AG04449 (cell line): ENCODE data around the gene DGUOK.

ENCODE experiments used
- CTCF ChIA-PET: fragments of 350-600 bp; formaldehyde crosslinking; extraction: SDS; loops from one replicate; lab custom pipeline; 2021; ENCODE audit warnings: antibody characterized with exemption; lab: Yijun Ruan, JAX
- POLR2A ChIA-PET: fragments of 400-600, 350-600 bp; formaldehyde crosslinking; extraction: SDS; loops from one replicate; lab custom pipeline; 2020; ENCODE audit warnings: antibody characterized with exemption, inconsistent platforms; lab: Yijun Ruan, JAX
- DNase-seq: peaks from one replicate; pipeline ENCODE4 v3.0.0-alpha.2; 2010; ENCODE audit warnings: low read depth, low spot score
- H3K4me3 ChIP-seq: 2 replicates; pipeline ENCODE4 v1.5.1; 2011; ENCODE audit warnings: low read depth, mild to moderate bottlenecking, control low read depth, low read length
- TF ChIP-seq, protein P1 (sequence below): IDR thresholded peaks from one replicate; pipeline ENCODE4 v1.5.1; 2011; ENCODE audit warnings: mild to moderate bottlenecking, moderate library complexity, low read length, control low read depth, inconsistent platforms; ENCODE audit not compliant: insufficient read depth; ENCODE audit errors: missing control alignments

The DGUOK gene

GRCh38 chr2:73927344-73927743 is 664 bp downstream of the DGUOK start:
- TF ChIP-seq, protein P1, sequence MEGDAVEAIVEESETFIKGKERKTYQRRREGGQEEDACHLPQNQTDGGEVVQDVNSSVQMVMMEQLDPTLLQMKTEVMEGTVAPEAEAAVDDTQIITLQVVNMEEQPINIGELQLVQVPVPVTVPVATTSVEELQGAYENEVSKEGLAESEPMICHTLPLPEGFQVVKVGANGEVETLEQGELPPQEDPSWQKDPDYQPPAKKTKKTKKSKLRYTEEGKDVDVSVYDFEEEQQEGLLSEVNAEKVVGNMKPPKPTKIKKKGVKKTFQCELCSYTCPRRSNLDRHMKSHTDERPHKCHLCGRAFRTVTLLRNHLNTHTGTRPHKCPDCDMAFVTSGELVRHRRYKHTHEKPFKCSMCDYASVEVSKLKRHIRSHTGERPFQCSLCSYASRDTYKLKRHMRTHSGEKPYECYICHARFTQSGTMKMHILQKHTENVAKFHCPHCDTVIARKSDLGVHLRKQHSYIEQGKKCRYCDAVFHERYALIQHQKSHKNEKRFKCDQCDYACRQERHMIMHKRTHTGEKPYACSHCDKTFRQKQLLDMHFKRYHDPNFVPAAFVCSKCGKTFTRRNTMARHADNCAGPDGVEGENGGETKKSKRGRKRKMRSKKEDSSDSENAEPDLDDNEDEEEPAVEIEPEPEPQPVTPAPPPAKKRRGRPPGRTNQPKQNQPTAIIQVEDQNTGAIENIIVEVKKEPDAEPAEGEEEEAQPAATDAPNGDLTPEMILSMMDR = no peak
- ChIA-PET CTCF (interaction anchor here (0.7 kb wide), 1 partner anchor 10 kb away, joined by 3 read pairs; no protein-coding TSS in a partner anchor), POLR2A (interaction anchor here (0.6 to 1.3 kb wide), 3 partner anchors 12 to 57 kb away, joined by 3 to 5 read pairs (median 4); no protein-coding TSS in a partner anchor)
- H3K4me3 ChIP-seq = peak overlapping the region; percentile 96
- DNase-seq = no peak

DNA sequence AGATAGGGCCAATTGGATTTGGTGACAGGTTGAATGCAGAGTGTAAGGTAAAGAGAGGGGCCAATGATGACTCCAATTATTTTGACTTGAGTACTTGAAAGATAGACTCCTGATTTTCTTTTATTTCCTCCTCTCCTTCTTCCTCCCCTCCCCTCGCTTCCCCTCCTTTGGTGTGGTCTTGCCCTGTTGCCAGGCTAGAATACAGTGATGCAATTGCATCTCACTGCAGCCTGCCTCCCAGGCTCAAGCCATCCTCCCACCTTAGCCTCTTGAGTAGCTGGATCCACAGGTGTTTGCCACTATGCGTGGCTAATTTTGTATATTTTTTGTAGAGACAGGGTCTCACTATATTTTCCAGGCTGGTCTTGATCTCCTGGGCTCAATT is 2.3 kb downstream of the DGUOK start:
- no peak for DNase-seq
- CTCF ChIA-PET = no interaction called here
- TF ChIP-seq, protein P1 = no peak
- POLR2A ChIA-PET = no interaction called here
- no peak overlapping the region for H3K4me3 ChIP-seq

GRCh38 chr2:73930386-73930785 is 3.7 kb downstream of the DGUOK start:
- CTCF ChIA-PET = interaction anchor here (0.9 kb wide), 1 partner anchor 21 kb away, joined by 3 read pairs; no protein-coding TSS in a partner anchor
- TF ChIP-seq, protein P1 = no peak
- POLR2A ChIA-PET = no interaction called here
- no peak overlapping the region for H3K4me3 ChIP-seq
- DNase-seq = no peak

DNA sequence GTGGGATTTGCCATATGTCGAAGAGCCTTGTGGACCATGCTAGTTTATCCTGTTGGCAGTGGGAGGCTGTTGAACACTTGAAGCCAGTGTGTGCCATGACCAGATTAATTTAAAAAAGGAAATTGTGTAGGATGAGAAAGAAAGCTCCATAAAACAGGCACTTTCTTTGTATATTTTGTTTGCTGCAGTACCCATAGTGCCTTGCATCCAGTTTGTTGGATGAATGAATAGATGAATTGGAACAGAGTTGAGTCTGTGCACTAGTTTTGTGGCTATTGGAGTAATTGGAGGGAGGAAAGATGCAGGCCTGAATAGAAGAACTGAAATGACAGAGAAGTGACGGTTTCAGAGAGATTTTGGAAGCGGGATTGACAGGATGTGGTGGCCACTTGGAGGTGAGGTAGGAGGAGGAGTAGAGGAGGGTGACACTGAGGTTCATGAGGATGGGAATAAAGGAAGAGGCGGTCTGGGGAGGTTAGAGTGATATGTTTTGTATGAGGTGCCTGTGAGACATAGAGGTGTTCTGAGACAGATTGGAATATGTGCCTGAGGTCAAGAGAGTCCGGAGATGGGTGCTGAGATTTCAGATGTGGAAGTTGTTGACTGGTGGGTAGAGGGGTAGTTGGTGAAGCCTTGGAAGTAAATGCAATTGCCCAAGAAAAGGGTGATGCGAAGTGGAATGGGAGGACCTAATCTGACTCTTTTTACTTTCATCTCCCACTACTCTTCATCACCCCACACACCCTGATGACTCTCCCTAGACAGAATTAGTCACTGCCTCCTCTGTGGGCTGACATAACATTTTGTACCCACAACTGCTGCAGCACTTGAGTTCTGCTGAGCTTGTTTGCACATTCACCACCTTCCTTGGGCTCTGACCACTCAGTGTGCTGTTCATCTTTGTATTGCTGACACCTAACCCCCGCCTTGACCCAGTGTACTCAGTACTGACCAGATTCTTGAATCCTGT is 5.1 kb downstream of the DGUOK start:
- TF ChIP-seq, protein P1 = no peak
- POLR2A ChIA-PET = no interaction called here
- no peak for DNase-seq
- CTCF ChIA-PET = interaction anchor here (0.6 kb wide), 1 partner anchor 163 kb away, joined by 4 read pairs; no protein-coding TSS in a partner anchor
- no peak overlapping the region for H3K4me3 ChIP-seq

GRCh38 chr2:73933194-73933593 is 6.5 kb downstream of the DGUOK start:
- TF ChIP-seq, protein P1 = no peak
- CTCF ChIA-PET = no interaction called here
- POLR2A ChIA-PET = no interaction called here
- no peak for DNase-seq
- H3K4me3 ChIP-seq = no peak overlapping the region

DNA sequence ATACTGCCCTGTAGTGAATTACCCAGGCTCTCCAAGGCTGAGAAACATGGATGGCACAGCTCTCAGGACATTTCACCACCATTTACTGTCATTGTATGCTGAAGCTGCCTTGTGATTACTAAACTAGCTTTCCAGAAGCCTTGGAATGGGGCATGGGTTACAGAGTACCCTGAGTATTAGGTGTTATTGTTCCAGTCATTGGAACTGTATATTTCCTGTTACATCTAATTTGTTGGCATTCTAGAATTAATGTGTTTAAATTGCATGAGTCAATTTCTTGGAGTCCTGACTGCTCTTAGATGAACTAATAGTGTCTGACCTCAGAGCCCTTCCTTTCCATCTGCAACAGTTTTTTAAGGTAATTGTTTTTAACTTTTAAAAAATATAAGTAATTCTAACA is 9.0 kb downstream of the DGUOK start:
- no peak for DNase-seq
- ChIA-PET POLR2A (no interaction called here), CTCF (no interaction called here)

More for the DNA sequence above, 9.0 kb downstream of the DGUOK start:
- TF ChIP-seq, protein P1 = no peak
- H3K4me3 ChIP-seq = no peak overlapping the region
